HG03354 (cell line): ENCODE data around the gene IL1B.
A peak's percentile ranks its signal among the peaks of the same experiment; 100 is the strongest.

Source experiments
- ATAC-seq: cut with Tn5 transposase; IDR thresholded peaks from one replicate; pipeline ENCODE4 v1.9.1; 2021; ENCODE audit warnings: mild to moderate bottlenecking; ENCODE audit not compliant: unreplicated experiment, poor library complexity, severe bottlenecking

The IL1B gene

GRCh38 chr2:112836695-112837117, at the start of gene IL1B:
IL1B (minus strand) TSS chr2:112836779; CDS start chr2:112836229, 550 bp downstream.
- no peak for ATAC-seq

- no peak for ATAC-seq
These were observed 49.7 kb upstream of the IL1B start for GRCh38 chr2:112886291-112886690.

GRCh38 chr2:112885506-112885902, 48.9 kb upstream of the IL1B start:
- ATAC-seq, result no peak

- peak; percentile 61 for ATAC-seq
These were observed 48.4 kb upstream of the IL1B start for GRCh38 chr2:112884869-112885505.

GRCh38 chr2:112883669-112884068, 47.1 kb upstream of the IL1B start:
- ATAC-seq, result no peak

GRCh38 chr2:112881217-112881985, 44.8 kb upstream of the IL1B start:
- peak; percentile 81 for ATAC-seq

GRCh38 chr2:112880696-112881095, 44.1 kb upstream of the IL1B start:
- ATAC-seq, result no peak

GRCh38 chr2:112880091-112880531, 43.5 kb upstream of the IL1B start:
- no peak for ATAC-seq

- no peak for ATAC-seq
These were observed 43.0 kb upstream of the IL1B start for GRCh38 chr2:112879491-112880041.

- ATAC-seq, result no peak
These were observed 40.8 kb upstream of the IL1B start for GRCh38 chr2:112877423-112877822.

GRCh38 chr2:112876971-112877361, 40.4 kb upstream of the IL1B start:
- no peak for ATAC-seq

- ATAC-seq, result no peak
These were observed 39.8 kb upstream of the IL1B start for GRCh38 chr2:112876257-112876970.

- ATAC-seq, result no peak
These were observed 34.6 kb upstream of the IL1B start for GRCh38 chr2:112870841-112871835.

GRCh38 chr2:112869258-112869842, 32.8 kb upstream of the IL1B start:
- no peak for ATAC-seq

- ATAC-seq, result no peak
These were observed 31.4 kb upstream of the IL1B start for GRCh38 chr2:112867701-112868631.

GRCh38 chr2:112866128-112866835, 29.7 kb upstream of the IL1B start:
- no peak for ATAC-seq

GRCh38 chr2:112864072-112864471, 27.5 kb upstream of the IL1B start:
- ATAC-seq, result no peak
